NB4 (cell line): Measurements from ENCODE around the gene MICAL2.

ENCODE experiments used
- CTCF ChIP-seq: IDR thresholded peaks from one replicate; pipeline ENCODE4 v1.5.1; 2012; ENCODE audit warnings: low read depth, low read length
- POLR2A ChIP-seq: IDR thresholded peaks from 2 replicates; pipeline ENCODE4 v1.6.1; 2011; ENCODE audit warnings: mild to moderate bottlenecking; ENCODE audit not compliant: insufficient read length; ENCODE audit errors: extremely low read depth

GRCh38 chr11:12210200-12210599 is 99.8 kb downstream of the MICAL2 start:
- TF ChIP-seq CTCF (no peak), POLR2A (no peak)
